ENCODE data around the gene KMT2B.
"Not testable (repeated sequence)": the region's sequence is repeated elsewhere in the genome, so short reads cannot be mapped to it uniquely, and the experiment has no call there.

Gene KMT2B

DNA sequence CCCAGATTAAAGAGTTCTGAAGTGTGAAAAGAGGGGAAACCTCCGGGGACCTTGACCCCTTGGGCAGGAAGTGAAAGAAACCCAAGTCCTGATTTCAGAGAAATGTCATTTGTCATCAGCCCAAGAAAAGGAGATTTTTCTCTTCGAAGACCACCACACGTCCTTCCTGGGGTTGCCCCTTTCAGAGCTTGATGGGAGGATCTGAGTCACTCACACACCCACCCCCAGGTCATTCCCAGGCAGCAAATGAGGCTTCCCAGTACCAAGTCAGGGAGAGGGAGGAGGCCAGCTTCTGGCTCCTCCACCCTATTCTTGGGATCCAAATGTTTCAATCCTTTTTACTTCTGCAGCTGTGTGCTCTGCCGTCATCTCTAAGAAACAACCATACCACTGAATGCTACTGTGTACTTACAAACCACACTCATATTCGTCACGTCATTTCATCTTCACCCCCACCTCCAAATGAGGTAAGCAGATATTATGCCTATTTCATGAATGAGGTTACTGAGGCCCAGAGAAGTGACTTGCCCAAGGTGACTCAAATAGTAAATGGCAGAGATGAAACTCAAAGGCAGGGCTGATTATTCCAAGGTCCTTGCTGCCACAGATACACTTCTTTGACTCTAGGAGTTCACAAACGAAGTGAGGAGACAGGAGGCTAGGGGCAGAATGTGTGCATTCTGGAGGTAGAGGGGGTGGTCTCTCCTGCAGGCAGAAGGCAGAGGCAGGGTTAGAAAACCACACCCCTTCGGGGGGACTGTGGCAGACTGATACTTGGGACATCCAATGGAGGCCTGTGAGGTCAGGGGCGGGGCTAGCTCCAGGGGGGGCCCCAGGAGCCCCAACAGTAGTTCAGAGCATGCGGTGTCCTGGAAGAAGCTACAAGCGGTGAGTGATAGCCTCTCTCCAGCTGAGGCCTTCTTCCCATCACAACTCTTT is 5.0 kb upstream of the KMT2B start:
- DNase-seq (ENCODE audit: low read depth in 2 of 2), result peak; percentile 80 to 82

GRCh38 chr19:35713506-35713850 is 4.3 kb upstream of the KMT2B start:
- no peak for DNase-seq (ENCODE audit: low read depth in 2 of 2)

- DNase-seq (ENCODE audit: low read depth in 2 of 2), result no peak
These were observed 3.8 kb upstream of the KMT2B start for GRCh38 chr19:35713904-35714495.

GRCh38 chr19:35714601-35715354 is 3.0 kb upstream of the KMT2B start:
- DNase-seq (ENCODE audit: low read depth in 2 of 2), result no peak

DNA sequence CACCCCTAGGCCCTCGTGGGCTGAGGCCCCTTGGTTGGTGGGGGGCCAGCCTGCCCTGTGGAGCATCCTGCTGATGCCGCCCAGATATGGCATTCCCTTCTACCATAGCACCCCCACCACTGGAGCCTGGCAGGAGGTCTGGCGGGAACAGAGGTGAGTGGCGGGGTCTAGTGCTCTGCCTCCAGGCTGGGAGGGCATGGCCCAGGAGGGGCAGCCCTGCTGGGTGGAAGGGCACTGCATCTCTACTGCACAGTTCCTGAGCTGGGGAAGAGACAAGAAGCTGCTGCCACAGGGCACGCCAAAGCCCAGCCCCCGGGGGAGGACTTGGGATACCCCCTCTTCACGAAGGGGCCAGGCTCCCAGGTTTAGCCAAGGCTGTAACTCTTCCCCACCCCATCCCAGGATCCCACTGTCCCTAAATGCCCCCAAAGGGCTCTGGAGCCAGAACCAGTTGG is 2.4 kb upstream of the KMT2B start:
- no peak for DNase-seq (ENCODE audit: low read depth in 2 of 2)

GRCh38 chr19:35715981-35716800 is 1.6 kb upstream of the KMT2B start:
- DNase-seq (ENCODE audit: low read depth in 2 of 2), result no peak

- DNase-seq (ENCODE audit: low read depth in 2 of 2), result peak; percentile 95 to 96
These were observed 770 bp upstream of the KMT2B start for GRCh38 chr19:35716801-35717664.

- peak in 1 of 2 donors; percentile 57 for DNase-seq (ENCODE audit: low read depth in 2 of 2)
These were observed 690 bp downstream of the KMT2B start for GRCh38 chr19:35718345-35719041.

GRCh38 chr19:35719402-35720162 is 1.8 kb downstream of the KMT2B start:
- no peak for DNase-seq (ENCODE audit: low read depth in 2 of 2)

DNA sequence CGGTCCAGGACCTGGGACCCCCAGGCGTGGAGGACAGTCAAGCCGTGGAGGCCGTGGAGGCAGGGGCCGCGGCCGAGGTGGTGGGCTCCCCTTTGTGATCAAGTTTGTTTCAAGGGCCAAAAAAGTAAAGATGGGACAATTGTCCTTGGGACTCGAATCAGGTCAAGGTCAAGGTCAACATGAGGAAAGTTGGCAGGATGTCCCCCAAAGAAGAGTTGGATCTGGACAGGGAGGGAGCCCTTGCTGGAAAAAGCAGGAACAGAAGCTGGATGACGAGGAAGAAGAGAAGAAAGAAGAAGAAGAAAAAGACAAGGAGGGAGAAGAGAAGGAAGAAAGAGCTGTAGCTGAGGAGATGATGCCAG is 2.3 kb downstream of the KMT2B start:
- no peak for DNase-seq (ENCODE audit: low read depth in 2 of 2)

GRCh38 chr19:35720648-35721047 is 2.8 kb downstream of the KMT2B start:
- DNase-seq (ENCODE audit: low read depth in 2 of 2), result no peak

GRCh38 chr19:35721374-35721773 is 3.6 kb downstream of the KMT2B start:
- DNase-seq (ENCODE audit: low read depth in 2 of 2), result no peak

DNA sequence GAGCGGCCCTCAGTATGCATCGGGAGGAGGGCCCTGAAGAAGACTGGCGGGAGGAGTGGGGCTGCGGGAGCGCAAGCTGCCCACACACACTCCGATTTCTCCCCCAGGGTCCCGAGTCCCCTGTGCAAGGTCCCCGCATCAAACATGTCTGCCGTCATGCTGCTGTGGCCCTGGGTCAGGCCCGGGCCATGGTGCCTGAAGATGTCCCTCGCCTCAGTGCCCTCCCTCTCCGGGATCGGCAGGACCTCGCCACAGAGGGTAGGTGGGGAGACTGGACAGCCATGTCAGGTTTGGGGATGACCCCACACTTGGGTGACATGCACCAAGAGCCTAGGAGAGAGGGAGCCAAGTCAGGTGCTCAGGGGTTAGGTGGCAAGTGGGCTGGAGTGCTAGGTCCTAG is 4.7 kb downstream of the KMT2B start:
- no peak for DNase-seq (ENCODE audit: low read depth in 2 of 2)

GRCh38 chr19:35722897-35723296 is 5.1 kb downstream of the KMT2B start:
- DNase-seq (ENCODE audit: low read depth in 2 of 2), result no peak

GRCh38 chr19:35723671-35724070 is 5.9 kb downstream of the KMT2B start:
- DNase-seq (ENCODE audit: low read depth in 2 of 2), result no peak

GRCh38 chr19:35724132-35724531 is 6.3 kb downstream of the KMT2B start:
- DNase-seq (ENCODE audit: low read depth in 2 of 2), result not testable (repeated sequence)

DNA sequence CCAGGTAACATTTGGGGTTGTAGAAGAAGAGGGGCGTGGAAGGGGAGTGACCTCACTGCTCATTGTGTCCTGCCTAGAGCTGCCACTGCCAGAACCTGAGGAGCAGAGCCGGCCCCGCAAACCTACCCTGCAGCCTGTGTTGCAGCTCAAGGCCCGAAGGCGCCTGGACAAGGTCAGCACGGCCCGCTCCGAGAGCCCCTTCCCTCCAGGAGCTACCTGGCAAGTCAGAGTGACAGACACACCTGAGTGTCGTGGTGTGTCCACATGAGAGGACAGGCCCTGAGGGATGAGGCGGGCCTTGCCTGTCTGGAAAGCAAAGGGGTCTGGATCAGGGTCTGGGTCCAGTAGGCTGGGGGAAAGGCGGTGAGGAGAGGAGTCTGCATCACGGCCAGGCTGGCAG is 6.8 kb downstream of the KMT2B start:
- no peak for DNase-seq (ENCODE audit: low read depth in 2 of 2)

DNA sequence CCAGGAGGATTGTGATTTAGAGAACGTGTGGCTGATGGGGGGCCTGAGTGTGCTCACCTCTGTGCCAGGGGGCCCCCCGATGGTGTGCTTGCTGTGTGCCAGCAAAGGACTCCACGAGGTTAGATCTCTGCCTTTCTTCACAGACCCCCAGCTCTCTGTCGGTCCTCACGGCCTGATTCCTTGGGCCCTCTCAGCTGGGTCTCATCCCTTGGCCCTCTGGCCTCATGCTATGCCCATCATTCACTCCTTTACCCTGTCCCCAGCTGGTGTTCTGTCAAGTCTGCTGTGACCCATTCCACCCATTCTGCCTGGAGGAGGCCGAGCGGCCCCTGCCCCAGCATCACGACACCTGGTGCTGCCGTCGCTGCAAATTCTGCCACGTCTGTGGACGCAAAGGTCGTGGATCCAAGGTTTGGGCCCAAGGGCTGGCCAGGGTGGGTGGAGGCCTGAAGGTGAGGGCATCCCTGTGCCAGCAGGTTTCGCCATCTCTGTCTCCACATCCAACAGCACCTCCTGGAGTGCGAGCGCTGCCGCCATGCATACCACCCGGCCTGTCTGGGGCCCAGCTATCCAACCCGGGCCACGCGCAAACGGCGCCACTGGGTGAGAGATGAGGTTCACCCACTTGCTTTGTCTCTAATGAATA is 7.5 kb downstream of the KMT2B start:
- no peak for DNase-seq (ENCODE audit: low read depth in 2 of 2)
